Stimulated activated naive B cell treated with anti-CD40 and anti-IgM and Interleukin-4, amounts not matched to agents 10 μg/mL and 1 μg/mL and 100 μg/mL, for 72 hours (primary cell): Measurements from ENCODE around the gene UGT3A1.
"Not testable (repeated sequence)": the region's sequence is repeated elsewhere in the genome, so short reads cannot be mapped to it uniquely, and the experiment has no call there.

Source experiments
- ATAC-seq, 2 donors: fragments of 150-1000 bp; cut with Tn5 transposase; replicated peaks; 2 replicates each; pipeline ENCODE4 v1.10.0; 2021; ENCODE audit warnings: moderate library complexity in 1 of 2
- DNase-seq: peaks from one replicate; pipeline ENCODE4 v3.0.0; 2021
- H3K27ac Mint-ChIP-seq: one replicate; pipeline ENCODE4 v1.8.0; 2022; ENCODE audit warnings: mild to moderate bottlenecking, mixed read lengths
- H3K27me3 Mint-ChIP-seq, 2 donors: one replicate each; pipeline ENCODE4 v1.8.0; 2022; ENCODE audit warnings: mixed read lengths in 2 of 2
- H3K36me3 Mint-ChIP-seq, 2 donors: one replicate each; pipeline ENCODE4 v1.8.0; 2022; ENCODE audit warnings: mixed read lengths in 2 of 2, mild to moderate bottlenecking in 1 of 2
- H3K4me1 Mint-ChIP-seq, 2 donors: one replicate each; pipeline ENCODE4 v1.8.0; 2022; ENCODE audit warnings: mixed read lengths in 2 of 2, mild to moderate bottlenecking in 1 of 2
- H3K4me3 Mint-ChIP-seq, 2 donors: one replicate each; pipeline ENCODE4 v1.8.0; 2022; ENCODE audit warnings: mild to moderate bottlenecking in 2 of 2, mixed read lengths in 2 of 2, moderate library complexity in 1 of 2
- H3K9me3 Mint-ChIP-seq, 2 donors: one replicate each; pipeline ENCODE4 v1.8.0; 2022; ENCODE audit warnings: mixed read lengths in 2 of 2, mild to moderate bottlenecking in 1 of 2

The UGT3A1 gene, protein sequence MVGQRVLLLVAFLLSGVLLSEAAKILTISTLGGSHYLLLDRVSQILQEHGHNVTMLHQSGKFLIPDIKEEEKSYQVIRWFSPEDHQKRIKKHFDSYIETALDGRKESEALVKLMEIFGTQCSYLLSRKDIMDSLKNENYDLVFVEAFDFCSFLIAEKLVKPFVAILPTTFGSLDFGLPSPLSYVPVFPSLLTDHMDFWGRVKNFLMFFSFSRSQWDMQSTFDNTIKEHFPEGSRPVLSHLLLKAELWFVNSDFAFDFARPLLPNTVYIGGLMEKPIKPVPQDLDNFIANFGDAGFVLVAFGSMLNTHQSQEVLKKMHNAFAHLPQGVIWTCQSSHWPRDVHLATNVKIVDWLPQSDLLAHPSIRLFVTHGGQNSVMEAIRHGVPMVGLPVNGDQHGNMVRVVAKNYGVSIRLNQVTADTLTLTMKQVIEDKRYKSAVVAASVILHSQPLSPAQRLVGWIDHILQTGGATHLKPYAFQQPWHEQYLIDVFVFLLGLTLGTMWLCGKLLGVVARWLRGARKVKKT

DNA sequence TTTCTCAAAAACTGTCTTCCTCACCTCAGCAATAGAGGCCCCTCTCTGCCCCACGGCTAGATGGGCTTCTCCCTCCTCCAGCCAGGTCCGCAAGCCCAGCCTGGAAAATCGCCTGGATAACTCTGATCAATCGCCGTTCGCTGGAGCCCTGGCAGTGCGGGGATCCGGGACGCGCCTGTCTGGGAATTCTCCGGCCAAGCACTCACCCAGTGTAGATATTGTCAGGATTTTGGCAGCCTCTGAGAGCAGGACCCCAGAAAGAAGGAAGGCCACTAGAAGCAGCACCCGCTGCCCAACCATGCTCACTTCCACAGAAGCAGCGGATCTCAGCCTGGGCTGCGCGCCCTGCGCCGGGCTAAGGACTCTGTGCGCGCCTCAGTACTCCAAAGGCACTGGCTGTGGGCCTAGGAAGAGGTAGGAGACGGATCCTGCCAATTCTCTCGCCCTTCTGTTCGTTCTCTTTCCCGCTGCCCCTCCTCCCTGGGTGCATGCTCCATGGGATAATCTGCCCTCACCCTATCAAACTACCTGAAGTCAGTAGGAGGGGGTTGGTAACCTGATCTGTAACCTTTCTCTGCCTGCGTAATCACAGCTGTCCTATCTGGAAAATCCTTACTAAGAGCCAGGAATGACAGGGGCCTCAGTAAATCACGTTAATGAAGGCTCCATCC is at the start of gene UGT3A1:
Gene UGT3A1, minus strand, starts transcription at position 450 of the 671 bp plus-strand sequence. Its CDS starts 150 bp downstream, at position 300.
- no peak for DNase-seq
- Mint-ChIP-seq H3K27ac (no peak within 1 kb of the TSS), H3K36me3 (no peaks in the 10 kb centered on the region), H3K4me3 (no peak within 1 kb of the TSS), H3K4me1 (no peaks in the 10 kb centered on the region), H3K27me3 (peaks cover 9 to 26% of the 10 kb centered on the region in 2 donors), H3K9me3 (no peaks in the 10 kb centered on the region)
- ATAC-seq = no peak

DNA sequence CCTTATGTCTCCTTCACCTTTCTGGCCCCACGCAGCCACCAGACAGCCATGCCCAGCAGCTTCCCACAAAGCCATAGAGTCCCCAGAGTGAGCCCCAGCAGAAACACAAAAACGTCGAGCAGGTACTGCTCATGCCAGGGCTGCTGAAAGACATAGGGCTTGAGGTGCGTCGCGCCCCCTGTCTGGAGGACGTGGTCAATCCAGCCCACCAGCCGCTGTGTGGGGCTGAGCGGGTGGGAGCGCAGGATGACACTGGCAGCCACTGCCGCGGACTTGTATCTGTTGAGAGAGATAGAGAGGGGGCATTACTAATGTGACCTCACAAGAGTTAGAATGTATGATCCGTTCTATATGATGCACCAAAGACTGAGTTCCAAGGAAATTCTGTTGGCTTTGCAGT is 44.5 kb upstream of the UGT3A1 start:
- Mint-ChIP-seq H3K4me1 (no peaks in the 10 kb centered on the region), H3K4me3 (no peak overlapping the region), H3K9me3 (no peaks in the 10 kb centered on the region), H3K27me3 (no peaks in the 10 kb centered on the region), H3K36me3 (no peaks in the 10 kb centered on the region), H3K27ac (no peak overlapping the region)
- ATAC-seq (no peak), DNase-seq (no peak)

DNA sequence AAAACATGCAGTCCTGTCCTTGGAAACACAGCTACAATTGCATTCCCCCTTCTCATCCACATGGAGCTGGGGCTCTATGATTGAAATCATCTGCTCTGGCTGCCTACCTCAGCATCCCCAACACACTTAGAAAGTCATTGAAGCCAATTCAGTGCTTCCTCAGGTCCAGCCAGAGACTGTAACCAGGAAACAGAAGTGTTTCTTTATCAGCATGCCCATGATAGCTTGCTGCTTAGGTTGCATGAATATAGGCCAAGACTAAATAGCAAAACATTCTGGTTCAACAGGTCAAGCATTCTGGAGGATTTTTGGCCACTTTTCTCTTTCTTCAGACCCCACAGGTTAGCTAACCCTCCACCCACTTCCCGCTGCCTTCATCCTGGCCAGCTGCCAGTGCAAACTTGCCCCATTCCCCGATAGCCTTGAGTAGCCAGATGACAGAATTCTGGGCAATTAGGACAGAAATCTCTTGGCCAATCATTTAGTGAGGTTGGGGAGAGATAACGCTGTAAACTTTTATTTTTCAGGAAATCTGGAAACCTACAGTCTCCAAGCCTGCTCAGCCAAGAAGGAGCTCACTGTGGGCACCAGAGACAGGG is 43.4 kb upstream of the UGT3A1 start:
- not testable (repeated sequence) for ATAC-seq, H3K4me1 Mint-ChIP-seq, H3K27me3 Mint-ChIP-seq, H3K9me3 Mint-ChIP-seq, DNase-seq, H3K36me3 Mint-ChIP-seq, H3K4me3 Mint-ChIP-seq, H3K27ac Mint-ChIP-seq

DNA sequence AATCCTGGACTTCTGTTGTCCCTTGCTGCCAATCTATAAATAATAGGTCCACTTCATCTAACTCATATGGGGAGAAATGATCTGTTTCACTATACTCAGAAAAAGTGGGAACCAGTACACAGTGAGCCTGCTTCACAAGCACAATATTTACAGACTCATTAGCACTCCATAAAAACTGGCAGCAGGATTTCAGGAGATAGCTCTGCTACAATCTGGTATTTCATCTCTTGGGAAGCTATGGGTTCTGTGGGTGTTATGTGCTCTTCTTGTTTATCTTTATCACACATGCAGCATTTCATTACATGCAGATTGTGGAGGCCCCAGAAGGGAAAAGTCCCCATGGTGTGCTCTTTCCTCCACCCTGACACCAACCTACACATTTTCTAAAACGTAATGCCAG is 42.3 kb upstream of the UGT3A1 start:
- H3K4me1 Mint-ChIP-seq = no peaks in the 10 kb centered on the region
- H3K4me3 Mint-ChIP-seq = no peak overlapping the region
- peaks cover 0 to 3% of the 10 kb centered on the region in 2 donors for H3K9me3 Mint-ChIP-seq
- DNase-seq = no peak
- H3K27ac Mint-ChIP-seq = no peak overlapping the region
- no peaks in the 10 kb centered on the region for H3K36me3 Mint-ChIP-seq
- H3K27me3 Mint-ChIP-seq = no peaks in the 10 kb centered on the region
- no peak for ATAC-seq

DNA sequence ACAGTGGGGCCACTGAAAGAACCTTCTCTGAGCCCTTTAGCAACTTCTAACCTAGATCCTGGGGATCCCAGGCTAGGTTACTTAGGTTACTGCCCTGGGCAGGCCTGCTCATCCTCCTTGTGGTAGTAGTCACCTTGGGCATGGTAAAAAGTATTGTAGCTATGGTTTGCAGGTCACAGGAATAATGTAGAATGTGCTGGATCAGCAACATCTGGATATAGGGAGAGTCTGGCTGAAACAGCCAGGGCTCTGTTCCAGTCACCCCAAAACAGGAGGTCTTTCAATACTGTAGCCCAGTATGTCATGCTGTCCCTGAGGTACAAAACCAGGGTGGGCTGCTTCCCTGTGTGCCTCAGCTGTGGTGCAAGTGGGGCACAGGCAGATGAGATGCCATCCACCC is 41.9 kb upstream of the UGT3A1 start:
- H3K4me3 Mint-ChIP-seq = no peak overlapping the region
- DNase-seq = no peak
- no peak overlapping the region for H3K27ac Mint-ChIP-seq
- no peaks in the 10 kb centered on the region for H3K27me3 Mint-ChIP-seq
- H3K4me1 Mint-ChIP-seq = no peaks in the 10 kb centered on the region
- peaks cover 1 to 3% of the 10 kb centered on the region in 2 donors for H3K9me3 Mint-ChIP-seq
- no peaks in the 10 kb centered on the region for H3K36me3 Mint-ChIP-seq
- no peak for ATAC-seq

DNA sequence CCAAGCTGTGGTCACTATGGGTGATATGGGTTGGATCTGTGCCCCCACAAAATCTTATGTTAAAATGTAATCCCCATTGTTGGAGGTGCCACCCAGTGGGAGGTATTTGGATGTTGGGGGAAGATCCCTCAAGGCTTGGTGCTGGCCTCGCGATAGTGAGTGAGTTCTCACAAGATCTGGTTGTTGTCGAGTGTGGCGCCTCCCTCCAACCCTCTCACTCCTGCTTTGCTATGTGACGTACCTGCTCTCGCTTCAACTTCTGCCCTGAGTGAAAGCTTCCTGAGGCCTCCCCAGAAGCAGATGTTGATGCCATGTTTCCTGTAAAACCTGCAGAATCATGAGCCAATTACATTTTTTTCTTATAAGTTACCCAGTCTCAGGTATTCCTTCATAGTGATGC is 40.0 kb upstream of the UGT3A1 start:
- no peak for ATAC-seq

DNA sequence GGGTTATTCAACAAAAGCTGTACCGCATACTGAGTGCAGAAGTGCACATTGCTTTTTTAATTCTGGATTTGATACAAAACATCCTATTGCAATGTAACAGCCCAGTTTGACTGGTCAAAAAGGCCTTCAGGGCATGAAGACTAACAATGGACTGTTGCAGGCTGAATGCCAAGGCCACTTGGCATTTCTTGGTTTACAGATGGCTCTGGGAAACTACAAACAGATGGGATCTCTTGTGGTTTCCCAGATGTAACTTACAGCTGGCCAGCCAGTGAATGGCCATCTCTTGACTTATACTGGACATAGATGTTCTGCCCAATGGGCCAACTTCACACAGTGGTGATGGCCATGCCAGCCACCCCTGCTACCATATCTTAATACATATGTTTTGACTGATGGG is 38.7 kb upstream of the UGT3A1 start:
- Mint-ChIP-seq H3K36me3 (no peaks in the 10 kb centered on the region), H3K27ac (no peak overlapping the region), H3K4me3 (no peak overlapping the region), H3K27me3 (no peaks in the 10 kb centered on the region), H3K9me3 (peaks cover 2 to 3% of the 10 kb centered on the region in 2 donors), H3K4me1 (no peaks in the 10 kb centered on the region)
- ATAC-seq (no peak), DNase-seq (no peak)

More for the DNA sequence above, 40.0 kb upstream of the UGT3A1 start:
- H3K27ac Mint-ChIP-seq = no peak overlapping the region
- peaks cover 1 to 3% of the 10 kb centered on the region in 2 donors for H3K9me3 Mint-ChIP-seq
- no peak for DNase-seq
- no peaks in the 10 kb centered on the region for H3K27me3 Mint-ChIP-seq
- H3K4me3 Mint-ChIP-seq = no peak overlapping the region
- no peaks in the 10 kb centered on the region for H3K36me3 Mint-ChIP-seq
- H3K4me1 Mint-ChIP-seq = no peaks in the 10 kb centered on the region

DNA sequence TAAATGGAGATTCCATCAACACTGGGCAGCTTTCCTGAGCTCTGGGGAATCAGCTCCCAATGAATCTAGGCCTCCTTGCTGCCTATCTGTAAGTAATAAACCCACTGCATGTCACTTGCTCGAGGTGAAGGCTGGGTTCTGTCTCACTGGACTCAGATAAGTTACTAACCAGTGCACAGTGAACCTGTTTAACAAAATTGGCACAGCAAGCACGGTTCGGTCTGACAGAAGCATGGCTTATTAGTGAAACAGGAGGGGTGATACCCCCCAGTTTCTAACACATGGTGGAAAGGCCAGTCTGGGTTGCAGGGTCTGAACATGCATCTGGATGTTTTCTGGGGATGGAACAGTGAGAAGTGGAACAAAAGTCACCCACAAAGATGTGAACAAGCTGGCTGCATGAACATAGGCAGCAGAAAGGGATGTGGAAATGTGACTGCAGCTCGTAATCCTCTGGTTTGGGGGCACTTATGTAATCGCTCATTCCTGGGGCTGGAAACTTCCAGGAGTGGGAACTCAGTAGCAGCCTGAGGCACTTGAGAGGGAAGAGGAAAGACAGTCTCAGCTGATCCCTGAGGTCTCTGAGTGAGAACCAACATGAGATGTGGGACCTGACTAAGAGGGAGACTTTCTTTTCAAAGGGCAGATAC is 37.8 kb upstream of the UGT3A1 start:
- H3K27me3 Mint-ChIP-seq = no peaks in the 10 kb centered on the region
- DNase-seq = no peak
- no peak overlapping the region for H3K4me3 Mint-ChIP-seq
- no peak overlapping the region for H3K27ac Mint-ChIP-seq
- H3K36me3 Mint-ChIP-seq = no peaks in the 10 kb centered on the region
- peaks cover 3 to 9% of the 10 kb centered on the region in 2 donors for H3K9me3 Mint-ChIP-seq
- no peaks in the 10 kb centered on the region for H3K4me1 Mint-ChIP-seq
- ATAC-seq = no peak

DNA sequence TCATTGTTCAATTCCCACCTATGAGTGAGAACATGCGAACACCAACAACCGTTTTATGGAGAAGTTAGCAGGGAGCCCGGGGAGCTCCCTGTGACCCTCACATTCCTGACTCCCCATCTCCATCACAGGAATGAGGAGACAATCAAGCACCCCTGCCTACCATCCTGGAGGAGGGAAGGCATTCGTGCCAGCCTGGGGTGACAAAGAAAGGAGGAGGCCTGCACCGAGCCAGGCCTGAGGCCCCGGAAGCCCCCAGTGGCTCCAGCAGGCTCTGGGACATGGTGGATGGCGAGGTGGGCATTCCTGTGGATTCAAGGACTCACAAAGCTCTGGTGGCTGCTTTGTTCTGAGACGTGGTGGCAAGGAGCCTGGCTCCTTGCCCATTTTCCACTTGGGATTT is 36.5 kb upstream of the UGT3A1 start:
- Mint-ChIP-seq H3K9me3 (peaks cover 3 to 9% of the 10 kb centered on the region in 2 donors), H3K27ac (no peak overlapping the region), H3K27me3 (no peaks in the 10 kb centered on the region)

DNA sequence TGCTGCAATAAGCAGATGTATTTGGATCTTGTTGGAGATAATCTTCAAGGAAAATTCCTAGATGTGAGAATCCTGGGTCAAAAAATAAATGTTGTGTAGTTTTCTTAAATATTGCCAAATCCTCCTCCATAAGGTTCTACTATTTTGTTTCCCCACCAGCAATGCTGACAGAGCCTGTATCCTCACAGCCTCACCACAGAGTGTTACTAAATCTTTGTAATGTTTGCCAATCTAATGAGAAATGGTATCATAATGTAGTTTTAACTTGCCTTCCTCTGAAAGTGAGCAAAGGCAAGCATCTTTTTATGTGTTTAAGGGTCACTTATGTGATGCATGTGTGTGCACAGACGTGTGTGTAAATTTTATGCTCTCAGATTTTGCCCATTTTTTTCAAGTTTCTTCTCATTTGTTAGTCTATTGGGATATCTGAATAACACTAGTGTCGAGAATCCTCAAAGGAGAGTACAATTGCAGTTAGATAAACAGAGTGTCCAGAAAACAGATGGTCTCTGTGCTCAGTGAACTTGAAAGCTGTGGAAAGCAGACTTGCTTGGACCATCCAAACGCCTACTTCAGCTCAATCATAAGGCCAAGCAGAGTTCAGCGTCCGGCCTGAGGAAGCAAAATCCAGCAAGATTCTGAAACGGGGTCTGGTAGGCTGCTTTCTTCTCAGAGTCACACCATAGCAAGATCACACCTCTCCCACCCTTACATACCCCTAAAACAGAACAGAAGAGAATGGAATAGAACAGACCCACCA is 35.7 kb upstream of the UGT3A1 start:
- H3K4me3 Mint-ChIP-seq = no peak overlapping the region
- ATAC-seq (no peak), DNase-seq (no peak)
- no peak overlapping the region for H3K27ac Mint-ChIP-seq
- H3K9me3 Mint-ChIP-seq = peaks cover 3 to 10% of the 10 kb centered on the region in 2 donors
- no peaks in the 10 kb centered on the region for H3K36me3 Mint-ChIP-seq
- no peaks in the 10 kb centered on the region for H3K27me3 Mint-ChIP-seq
- no peaks in the 10 kb centered on the region for H3K4me1 Mint-ChIP-seq

More for the DNA sequence above, 36.5 kb upstream of the UGT3A1 start:
- ATAC-seq = no peak
- no peaks in the 10 kb centered on the region for H3K4me1 Mint-ChIP-seq
- no peak overlapping the region for H3K4me3 Mint-ChIP-seq
- no peak for DNase-seq
- H3K36me3 Mint-ChIP-seq = no peaks in the 10 kb centered on the region

DNA sequence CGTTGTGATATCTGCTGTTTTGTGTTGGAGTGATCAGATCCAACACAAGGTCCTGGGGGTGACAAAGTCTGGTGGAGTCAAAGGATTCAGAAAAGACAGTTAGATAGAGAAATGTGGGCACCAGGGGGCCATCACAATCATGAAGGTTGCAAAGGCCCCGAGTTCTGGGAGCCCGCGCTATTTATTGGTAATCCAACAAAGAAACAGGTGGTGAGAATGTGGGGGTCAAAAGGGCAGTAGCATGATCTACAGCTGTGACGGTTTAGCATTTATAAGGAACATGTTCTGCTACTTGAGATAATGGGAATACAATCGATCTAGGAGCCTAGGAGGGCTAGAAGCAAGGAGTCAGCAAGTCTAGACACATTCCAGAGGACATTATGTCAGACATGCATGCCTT is 31.1 kb upstream of the UGT3A1 start:
- not testable (repeated sequence) for H3K27ac Mint-ChIP-seq, H3K36me3 Mint-ChIP-seq, H3K4me3 Mint-ChIP-seq, DNase-seq, H3K4me1 Mint-ChIP-seq, H3K27me3 Mint-ChIP-seq, ATAC-seq
- H3K9me3 Mint-ChIP-seq = peaks cover 0 to 10% of the 10 kb centered on the region in 2 donors

DNA sequence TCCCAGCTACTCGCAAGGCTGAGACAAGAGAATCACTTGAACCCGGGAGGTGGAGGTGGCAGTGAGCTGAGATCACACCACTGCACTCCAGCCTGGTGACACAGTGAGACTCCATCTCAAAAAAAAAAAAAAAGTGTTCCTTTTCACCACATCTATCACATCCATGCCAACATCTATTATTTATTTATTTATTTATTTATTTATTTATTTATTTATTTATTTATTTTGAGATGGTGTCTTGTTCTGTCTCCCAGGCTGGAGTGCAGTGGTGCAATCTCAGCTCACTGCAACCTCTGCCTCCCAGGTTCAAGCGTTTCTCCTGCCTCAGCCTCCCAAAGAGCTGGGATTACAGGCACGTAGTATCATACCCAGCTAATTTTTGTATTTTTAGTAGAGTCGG is 28.4 kb upstream of the UGT3A1 start:
- H3K36me3 Mint-ChIP-seq, H3K4me1 Mint-ChIP-seq, H3K4me3 Mint-ChIP-seq, ATAC-seq, H3K27me3 Mint-ChIP-seq, DNase-seq, H3K27ac Mint-ChIP-seq: not testable (repeated sequence)
- peaks cover 15 to 19% of the 10 kb centered on the region in 2 donors for H3K9me3 Mint-ChIP-seq

DNA sequence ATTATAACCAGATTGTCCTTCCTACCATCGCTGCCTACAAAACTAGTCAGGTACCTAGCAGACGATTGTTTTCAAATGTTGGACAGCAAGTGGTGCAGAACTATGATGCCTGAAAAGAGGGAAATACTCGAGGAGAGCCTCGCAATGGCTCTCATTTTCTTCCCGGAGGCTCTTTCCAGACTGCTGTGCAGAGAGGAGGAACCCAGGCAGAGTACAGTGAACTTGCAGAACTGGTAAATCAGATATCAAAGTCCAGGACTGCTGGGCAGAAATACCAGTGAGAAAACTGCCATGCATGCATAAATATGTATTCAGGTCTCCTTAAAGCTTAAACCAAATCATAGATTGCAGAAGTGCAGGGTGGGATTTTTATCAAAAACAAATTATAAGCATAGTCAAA is 26.4 kb upstream of the UGT3A1 start:
- ATAC-seq = no peak
- no peak overlapping the region for H3K27ac Mint-ChIP-seq
- peaks cover 6 to 10% of the 10 kb centered on the region in 2 donors for H3K36me3 Mint-ChIP-seq
- no peak for DNase-seq
- no peak overlapping the region for H3K4me3 Mint-ChIP-seq
- H3K4me1 Mint-ChIP-seq = no peaks in the 10 kb centered on the region
- peaks cover 24 to 27% of the 10 kb centered on the region in 2 donors for H3K9me3 Mint-ChIP-seq
- H3K27me3 Mint-ChIP-seq = no peaks in the 10 kb centered on the region

DNA sequence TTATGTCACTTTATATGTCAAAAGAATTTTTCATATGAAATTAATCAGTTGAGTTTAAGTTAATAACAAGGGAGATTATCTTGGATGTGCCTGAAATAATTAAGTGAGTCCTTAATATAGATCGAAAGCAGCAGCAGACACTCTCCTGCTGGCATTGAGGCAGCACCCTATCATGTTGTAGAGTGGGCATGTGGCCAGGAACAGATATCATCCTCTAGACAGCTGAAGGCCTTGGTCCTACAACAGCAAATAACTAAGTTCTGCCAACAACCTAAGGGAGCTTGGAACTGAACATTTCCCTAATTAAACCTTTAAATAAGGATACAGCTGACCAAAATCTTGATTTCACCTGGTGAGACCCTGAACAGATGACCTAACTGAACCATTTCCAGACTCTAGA is 25.8 kb upstream of the UGT3A1 start:
- Mint-ChIP-seq H3K36me3 (peaks cover 7 to 12% of the 10 kb centered on the region in 2 donors), H3K9me3 (peaks cover 27 to 29% of the 10 kb centered on the region in 2 donors), H3K27ac (no peak overlapping the region), H3K4me1 (no peaks in the 10 kb centered on the region), H3K27me3 (no peaks in the 10 kb centered on the region), H3K4me3 (no peak overlapping the region)
- ATAC-seq = no peak
- no peak for DNase-seq
